Measurements from ENCODE around the gene SLC5A11. TPM values are rescaled to one million over a fixed set of nuclear protein-coding genes. Genes with fewer than 3 reads are reported as not detected.
"Not testable (repeated sequence)": the region's sequence is repeated elsewhere in the genome, so short reads cannot be mapped to it uniquely, and the experiment has no call there.

The SLC5A11 gene
- total RNA-seq, 4 donors from 2014 or later: 6.8 TPM; not detected in 3

GRCh38 chr16:24883714-24884151 lies 38.0 kb downstream of the SLC5A11 start:
- Histone ChIP-seq H3K27ac (no peak overlapping the region), H3K27me3 (no peaks in the 10 kb centered on the region), H3K36me3 (no peaks in the 10 kb centered on the region), H3K9me3 (no peaks in the 10 kb centered on the region), H3K4me1 (no peaks in the 10 kb centered on the region), H3K4me3 (no peak overlapping the region)
- no peak for DNase-seq
- 80% methylated on average over 12 of the region's 12 CpGs; no CpG with 5 or more reads in 1 of the 2 donors for WGBS, 2 donors (ENCODE audit: low coverage in 1 of 2)
- in situ Hi-C loops (cut with MboI; ENCODE audit: low pct_ligation_motif_present in 1 of 4, low pct_unique_long_range_greater_than_20kb in 1 of 4, low sequenced_read_pairs in 3 of 4) (no loop called here), intact Hi-C loops (cut with DNase I; ENCODE audit: low total_unique reads) (no loop called here)
- TF ChIP-seq CTCF (IDR thresholded peaks at IDR 0.05) (no peak), POLR2A (IDR thresholded peaks at IDR 0.05) (no peak), POLR2AphosphoS5 (IDR thresholded peaks at IDR 0.05) (no peak), EP300 (IDR thresholded peaks at IDR 0.05; ENCODE audit: low read depth) (no peak)

GRCh38 chr16:24887472-24887871 lies 41.7 kb downstream of the SLC5A11 start:
- in situ Hi-C loops (cut with MboI; ENCODE audit: low pct_ligation_motif_present in 1 of 4, low pct_unique_long_range_greater_than_20kb in 1 of 4, low sequenced_read_pairs in 3 of 4) (no loop called here), intact Hi-C loops (cut with DNase I; ENCODE audit: low total_unique reads) (no loop called here)
- no peak for DNase-seq
- TF ChIP-seq CTCF (IDR thresholded peaks at IDR 0.05): no peak
- TF ChIP-seq POLR2AphosphoS5 (IDR thresholded peaks at IDR 0.05): no peak
- TF ChIP-seq EP300 (IDR thresholded peaks at IDR 0.05; ENCODE audit: low read depth): no peak
- no peaks in the 10 kb centered on the region for H3K36me3 ChIP-seq
- WGBS, 2 donors (ENCODE audit: low coverage in 1 of 2): 94 to 97% methylated on average over 2 of the region's 2 CpGs
- H3K27ac ChIP-seq: no peak overlapping the region
- H3K9me3 ChIP-seq: no peaks in the 10 kb centered on the region
- H3K4me1 ChIP-seq: no peaks in the 10 kb centered on the region
- no peaks in the 10 kb centered on the region for H3K27me3 ChIP-seq
- H3K4me3 ChIP-seq: no peak overlapping the region

GRCh38 chr16:24890746-24891145 lies 45.0 kb downstream of the SLC5A11 start:
- Histone ChIP-seq H3K4me3 (no peak overlapping the region), H3K27me3 (no peaks in the 10 kb centered on the region), H3K9me3 (no peaks in the 10 kb centered on the region), H3K27ac (no peak overlapping the region), H3K36me3 (no peaks in the 10 kb centered on the region), H3K4me1 (no peaks in the 10 kb centered on the region)
- 85 to 87% methylated on average over 12 to 13 of the region's 13 CpGs for WGBS, 2 donors (ENCODE audit: low coverage in 1 of 2)
- no peak for TF ChIP-seq POLR2A (IDR thresholded peaks at IDR 0.05)
- no peak for TF ChIP-seq POLR2AphosphoS5 (IDR thresholded peaks at IDR 0.05)
- no peak for TF ChIP-seq CTCF (IDR thresholded peaks at IDR 0.05)
- TF ChIP-seq EP300 (IDR thresholded peaks at IDR 0.05; ENCODE audit: low read depth): no peak
- intact Hi-C loops (cut with DNase I; ENCODE audit: low total_unique reads) (no loop called here), in situ Hi-C loops (cut with MboI; ENCODE audit: low pct_ligation_motif_present in 1 of 4, low pct_unique_long_range_greater_than_20kb in 1 of 4, low sequenced_read_pairs in 3 of 4) (no loop called here)
- no peak for DNase-seq

- in situ Hi-C loops (cut with MboI; ENCODE audit: low pct_ligation_motif_present in 1 of 4, low pct_unique_long_range_greater_than_20kb in 1 of 4, low sequenced_read_pairs in 3 of 4): no loop called here
- Histone ChIP-seq H3K9me3 (no peaks in the 10 kb centered on the region), H3K4me3 (no peak overlapping the region), H3K4me1 (no peaks in the 10 kb centered on the region), H3K27me3 (no peaks in the 10 kb centered on the region), H3K27ac (no peak overlapping the region), H3K36me3 (no peaks in the 10 kb centered on the region)
- 87 to 100% methylated on average over 1 of the region's 1 CpG for WGBS, 2 donors (ENCODE audit: low coverage in 1 of 2)
- intact Hi-C loops (cut with DNase I; ENCODE audit: low total_unique reads): no loop called here
- DNase-seq: no peak
- TF ChIP-seq POLR2A (IDR thresholded peaks at IDR 0.05): no peak
- TF ChIP-seq CTCF (IDR thresholded peaks at IDR 0.05): no peak
- TF ChIP-seq EP300 (IDR thresholded peaks at IDR 0.05; ENCODE audit: low read depth): no peak
- TF ChIP-seq POLR2AphosphoS5 (IDR thresholded peaks at IDR 0.05): no peak
These were observed 50.7 kb downstream of the SLC5A11 start for GRCh38 chr16:24896439-24896838.

GRCh38 chr16:24897522-24897921 lies 51.8 kb downstream of the SLC5A11 start:
- H3K9me3 ChIP-seq; H3K4me3 ChIP-seq; H3K4me1 ChIP-seq; intact Hi-C loops (cut with DNase I; ENCODE audit: low total_unique reads); H3K27ac ChIP-seq; H3K27me3 ChIP-seq; in situ Hi-C loops (cut with MboI; ENCODE audit: low pct_ligation_motif_present in 1 of 4, low pct_unique_long_range_greater_than_20kb in 1 of 4, low sequenced_read_pairs in 3 of 4); H3K36me3 ChIP-seq; DNase-seq: not testable (repeated sequence)
- WGBS, 2 donors (ENCODE audit: low coverage in 1 of 2): 50 to 65% methylated on average over 1 to 2 of the region's 2 CpGs
